Cardiac muscle cell (in vitro differentiated cells and primary cell): ENCODE data around the gene NIPA2. TPM values are rescaled to one million over a fixed set of nuclear protein-coding genes. Genes with fewer than 3 reads are reported as not detected.

Experiments
- DNase-seq, 2 donors: peaks; one replicate each; pipeline versions ENCODE4 v3.0.0 to v3.0.0-alpha.2; 2010 to 2017; ENCODE audit warnings: low read depth in 1 of 2, low spot score in 1 of 2
- H3K27ac ChIP-seq: fragments of 200-600 bp; sonication (generic); 2 replicates; pipeline ENCODE4 v1.5.1; 2016
- H3K27me3 ChIP-seq: fragments of 200-600 bp; sonication (generic); 2 replicates; pipeline ENCODE4 v1.6.0; 2016; ENCODE audit warnings: control low read depth
- H3K36me3 ChIP-seq: fragments of 200-600 bp; sonication (generic); 2 replicates; pipeline ENCODE4 v1.5.1; 2016; ENCODE audit warnings: control low read depth
- H3K4me1 ChIP-seq: fragments of 200-600 bp; sonication (generic); 2 replicates; pipeline ENCODE4 v1.8.1; 2017; ENCODE audit warnings: low read depth, mild to moderate bottlenecking, mixed run types
- H3K4me3 ChIP-seq: fragments of 200-600 bp; sonication (generic); 2 replicates; pipeline ENCODE4 v1.5.1; 2016; ENCODE audit warnings: mild to moderate bottlenecking
- H3K9me3 ChIP-seq: fragments of 200-600 bp; sonication (generic); 2 replicates; pipeline ENCODE4 v1.5.1; 2017; ENCODE audit warnings: low read depth, mild to moderate bottlenecking, control low read depth
- CTCF ChIP-seq: IDR thresholded peaks from 2 replicates; pipeline ENCODE4 v1.5.1; 2012; ENCODE audit warnings: low read depth, mild to moderate bottlenecking, low read length
- polyA plus RNA-seq: library from polyadenylated mRNA; unstranded; fragments of >200 nt; fragmentation: Nextera tagmentation; extraction: Ambion mirVana; gene quantifications from 2 replicates; pipeline ENCODE4 v1.2.1, GENCODE V29; 2016
- total RNA-seq: library from RNA; depleted of rRNA; stranded (reverse); fragments of >200 nt; gene quantifications from 2 replicates; pipeline ENCODE4 v1.2.3, GENCODE V29; 2016

Gene NIPA2
- total and polyA plus RNA-seq, 2 experiments from 2014 or later: 58.0 to 80.7 TPM

GRCh38 chr15:22871481-22872086, 33.1 kb downstream of the NIPA2 start:
- no peaks in the 10 kb centered on the region for H3K4me1 ChIP-seq
- DNase-seq: no peak
- H3K36me3 ChIP-seq: peaks cover 61% of the 10 kb centered on the region
- H3K9me3 ChIP-seq: no peaks in the 10 kb centered on the region
- TF ChIP-seq CTCF: no peak
- no peaks in the 10 kb centered on the region for H3K27me3 ChIP-seq
- H3K4me3 ChIP-seq: no peak overlapping the region
- no peak overlapping the region for H3K27ac ChIP-seq

- DNase-seq: peak in 1 of 2 donors; percentile 82
- Histone ChIP-seq H3K4me3 (no peak overlapping the region), H3K36me3 (peaks cover 54% of the 10 kb centered on the region), H3K27ac (no peak overlapping the region), H3K27me3 (no peaks in the 10 kb centered on the region), H3K9me3 (no peaks in the 10 kb centered on the region), H3K4me1 (no peaks in the 10 kb centered on the region)
- no peak for TF ChIP-seq CTCF
Observed at GRCh38 chr15:22872936-22873701, 34.7 kb downstream of the NIPA2 start.

- no peak for TF ChIP-seq CTCF
- no peak for DNase-seq
- Histone ChIP-seq H3K4me3 (no peak overlapping the region), H3K27me3 (no peaks in the 10 kb centered on the region), H3K9me3 (no peaks in the 10 kb centered on the region), H3K4me1 (no peaks in the 10 kb centered on the region), H3K36me3 (peaks cover 49% of the 10 kb centered on the region), H3K27ac (no peak overlapping the region)
Observed at GRCh38 chr15:22873841-22874240, 35.4 kb downstream of the NIPA2 start.

GRCh38 chr15:22874256-22874655, 35.8 kb downstream of the NIPA2 start:
- H3K27me3 ChIP-seq: no peaks in the 10 kb centered on the region
- no peak for DNase-seq
- H3K4me1 ChIP-seq: no peaks in the 10 kb centered on the region
- no peaks in the 10 kb centered on the region for H3K9me3 ChIP-seq
- no peak overlapping the region for H3K4me3 ChIP-seq
- no peak for TF ChIP-seq CTCF
- H3K36me3 ChIP-seq: peaks cover 44% of the 10 kb centered on the region
- no peak overlapping the region for H3K27ac ChIP-seq

- H3K4me1 ChIP-seq: no peaks in the 10 kb centered on the region
- TF ChIP-seq CTCF: no peak
- no peak overlapping the region for H3K4me3 ChIP-seq
- DNase-seq: no peak
- peaks cover 37% of the 10 kb centered on the region for H3K36me3 ChIP-seq
- H3K27ac ChIP-seq: no peak overlapping the region
- H3K27me3 ChIP-seq: no peaks in the 10 kb centered on the region
- H3K9me3 ChIP-seq: no peaks in the 10 kb centered on the region
Observed at GRCh38 chr15:22874966-22875365, 36.5 kb downstream of the NIPA2 start.
